Endothelial cell (in vitro differentiated cells): Measurements from ENCODE around the gene ATRX. TPM values are rescaled to one million over a fixed set of nuclear protein-coding genes. Genes with fewer than 3 reads are reported as not detected.
"Not testable (repeated sequence)": the region's sequence is repeated elsewhere in the genome, so short reads cannot be mapped to it uniquely, and the experiment has no call there.

Experiments
- DNase-seq: peaks from one replicate; pipeline ENCODE4 v3.0.0; 2021; ENCODE audit warnings: low spot score
- H3K27ac Mint-ChIP-seq: one replicate; pipeline ENCODE4 v1.8.0; 2021; ENCODE audit warnings: mixed read lengths, inconsistent platforms; ENCODE audit not compliant: unreplicated experiment
- H3K27me3 Mint-ChIP-seq: one replicate; pipeline ENCODE4 v1.8.0; 2021; ENCODE audit warnings: mild to moderate bottlenecking, moderate library complexity, mixed read lengths, inconsistent platforms; ENCODE audit not compliant: unreplicated experiment
- H3K36me3 Mint-ChIP-seq: one replicate; pipeline ENCODE4 v1.8.0; 2021; ENCODE audit warnings: mild to moderate bottlenecking, low read depth, mixed read lengths, inconsistent platforms; ENCODE audit not compliant: unreplicated experiment
- H3K4me1 Mint-ChIP-seq: one replicate; pipeline ENCODE4 v1.8.0; 2021; ENCODE audit warnings: mild to moderate bottlenecking, mixed read lengths, inconsistent platforms; ENCODE audit not compliant: unreplicated experiment
- H3K4me3 Mint-ChIP-seq: one replicate; pipeline ENCODE4 v1.8.0; 2021; ENCODE audit warnings: mild to moderate bottlenecking, mixed read lengths, inconsistent platforms; ENCODE audit not compliant: unreplicated experiment
- H3K9me3 Mint-ChIP-seq: one replicate; pipeline ENCODE4 v1.8.0; 2021; ENCODE audit warnings: mixed read lengths, inconsistent platforms; ENCODE audit not compliant: unreplicated experiment
- total RNA-seq: library from RNA; stranded (reverse); fragmentation: NEBNext Ultra II Directional; extraction: Animal tissue kit (Norgen Biotek cat#: 25700); gene quantifications from one replicate; pipeline ENCODE4 v1.2.1, GENCODE V29; 2021; ENCODE audit not compliant: unreplicated experiment
- TF ChIP-seq, protein P1 (sequence below): fragments of 200-600 bp; sonication (generic); IDR thresholded peaks from one replicate; pipeline ENCODE4 v1.5.0; 2021; ENCODE audit warnings: antibody characterized with exemption; ENCODE audit not compliant: unreplicated experiment

ATRX gene
- total RNA-seq, 1 donor from 2014 or later: 112 TPM

- Mint-ChIP-seq H3K9me3 (no peaks in the 10 kb centered on the region), H3K36me3 (no peaks in the 10 kb centered on the region), H3K27ac (peak overlapping the region; percentile 58), H3K4me3 (no peak overlapping the region), H3K4me1 (peaks cover 10% of the 10 kb centered on the region), H3K27me3 (peaks cover 2% of the 10 kb centered on the region)
- no peak for DNase-seq
- TF ChIP-seq, protein P1, sequence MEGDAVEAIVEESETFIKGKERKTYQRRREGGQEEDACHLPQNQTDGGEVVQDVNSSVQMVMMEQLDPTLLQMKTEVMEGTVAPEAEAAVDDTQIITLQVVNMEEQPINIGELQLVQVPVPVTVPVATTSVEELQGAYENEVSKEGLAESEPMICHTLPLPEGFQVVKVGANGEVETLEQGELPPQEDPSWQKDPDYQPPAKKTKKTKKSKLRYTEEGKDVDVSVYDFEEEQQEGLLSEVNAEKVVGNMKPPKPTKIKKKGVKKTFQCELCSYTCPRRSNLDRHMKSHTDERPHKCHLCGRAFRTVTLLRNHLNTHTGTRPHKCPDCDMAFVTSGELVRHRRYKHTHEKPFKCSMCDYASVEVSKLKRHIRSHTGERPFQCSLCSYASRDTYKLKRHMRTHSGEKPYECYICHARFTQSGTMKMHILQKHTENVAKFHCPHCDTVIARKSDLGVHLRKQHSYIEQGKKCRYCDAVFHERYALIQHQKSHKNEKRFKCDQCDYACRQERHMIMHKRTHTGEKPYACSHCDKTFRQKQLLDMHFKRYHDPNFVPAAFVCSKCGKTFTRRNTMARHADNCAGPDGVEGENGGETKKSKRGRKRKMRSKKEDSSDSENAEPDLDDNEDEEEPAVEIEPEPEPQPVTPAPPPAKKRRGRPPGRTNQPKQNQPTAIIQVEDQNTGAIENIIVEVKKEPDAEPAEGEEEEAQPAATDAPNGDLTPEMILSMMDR: no peak
These were observed 6.3 kb downstream of the ATRX start for GRCh38 chrX:77779695-77780094.

DNA sequence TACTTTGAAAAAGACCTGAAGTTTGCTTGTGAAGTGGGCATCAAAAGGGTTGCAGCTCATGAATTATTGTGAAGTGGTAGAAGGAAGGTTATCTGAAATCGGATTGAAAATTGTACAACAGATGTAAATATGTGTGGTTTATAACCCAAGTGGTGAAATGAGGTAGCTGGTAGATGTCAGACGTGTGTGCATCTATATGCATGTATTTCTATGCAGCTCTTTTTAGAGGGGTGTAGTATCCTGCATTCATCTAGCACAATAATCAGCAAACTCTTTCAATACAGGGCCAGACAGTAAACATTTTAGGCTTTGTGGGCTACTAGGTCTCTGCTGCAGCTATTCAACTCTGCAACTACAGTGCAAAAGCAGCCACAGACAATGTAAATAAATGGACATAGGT lies 9.4 kb downstream of the ATRX start:
- peaks cover 2% of the 10 kb centered on the region for H3K27me3 Mint-ChIP-seq
- no peak for DNase-seq
- H3K4me3 Mint-ChIP-seq: no peak overlapping the region

GRCh38 chrX:77771601-77772000 lies 14.4 kb downstream of the ATRX start:
- no peaks in the 10 kb centered on the region for H3K9me3 Mint-ChIP-seq
- no peaks in the 10 kb centered on the region for H3K36me3 Mint-ChIP-seq
- TF ChIP-seq, protein P1: no peak
- H3K27ac Mint-ChIP-seq: no peak overlapping the region
- H3K27me3 Mint-ChIP-seq: no peaks in the 10 kb centered on the region
- no peak for DNase-seq
- H3K4me3 Mint-ChIP-seq: no peak overlapping the region
- H3K4me1 Mint-ChIP-seq: no peaks in the 10 kb centered on the region

More for the DNA sequence above, 9.4 kb downstream of the ATRX start:
- TF ChIP-seq, protein P1: no peak
- Mint-ChIP-seq H3K27ac (peak overlapping the region; percentile 64), H3K9me3 (no peaks in the 10 kb centered on the region), H3K36me3 (no peaks in the 10 kb centered on the region), H3K4me1 (peaks cover 10% of the 10 kb centered on the region)

GRCh38 chrX:77768787-77769186 lies 17.2 kb downstream of the ATRX start:
- Mint-ChIP-seq H3K27ac (no peak overlapping the region), H3K36me3 (no peaks in the 10 kb centered on the region), H3K9me3 (no peaks in the 10 kb centered on the region)

GRCh38 chrX:77766212-77766611 lies 19.8 kb downstream of the ATRX start:
- not testable (repeated sequence) for H3K4me3 Mint-ChIP-seq, H3K27me3 Mint-ChIP-seq, H3K4me1 Mint-ChIP-seq

More at GRCh38 chrX:77768787-77769186, 17.2 kb downstream of the ATRX start:
- Mint-ChIP-seq H3K4me1 (no peaks in the 10 kb centered on the region), H3K27me3 (no peaks in the 10 kb centered on the region), H3K4me3 (no peak overlapping the region)
- TF ChIP-seq, protein P1: no peak
- no peak for DNase-seq

DNA sequence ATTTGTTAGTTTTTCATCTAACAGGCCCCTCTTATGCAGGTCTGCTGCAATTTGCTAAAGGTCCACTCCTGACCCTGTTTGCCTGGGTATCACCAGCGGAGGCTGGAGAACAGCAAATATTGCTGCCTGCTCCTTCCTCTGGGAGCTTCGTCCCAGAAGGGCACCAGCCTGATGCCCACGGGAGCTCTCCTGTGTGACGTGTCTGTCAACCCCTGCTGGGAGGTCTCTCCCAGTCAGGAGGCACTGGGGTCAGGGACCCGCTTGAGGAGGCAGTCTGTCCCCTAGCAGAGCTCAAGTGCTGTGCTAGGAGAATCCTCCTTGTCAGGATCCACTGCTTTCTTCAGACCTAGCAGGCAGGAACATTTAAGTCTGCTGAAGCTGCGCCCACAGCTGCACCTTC lies 30.5 kb downstream of the ATRX start:
- Mint-ChIP-seq H3K36me3 (peaks cover 6% of the 10 kb centered on the region), H3K4me3 (no peak overlapping the region), H3K4me1 (peaks cover 3% of the 10 kb centered on the region), H3K27me3 (peaks cover 4% of the 10 kb centered on the region), H3K9me3 (no peaks in the 10 kb centered on the region), H3K27ac (no peak overlapping the region)
- TF ChIP-seq, protein P1: no peak
- DNase-seq: no peak

More at GRCh38 chrX:77766212-77766611, 19.8 kb downstream of the ATRX start:
- DNase-seq, H3K9me3 Mint-ChIP-seq, H3K27ac Mint-ChIP-seq, H3K36me3 Mint-ChIP-seq: not testable (repeated sequence)

DNA sequence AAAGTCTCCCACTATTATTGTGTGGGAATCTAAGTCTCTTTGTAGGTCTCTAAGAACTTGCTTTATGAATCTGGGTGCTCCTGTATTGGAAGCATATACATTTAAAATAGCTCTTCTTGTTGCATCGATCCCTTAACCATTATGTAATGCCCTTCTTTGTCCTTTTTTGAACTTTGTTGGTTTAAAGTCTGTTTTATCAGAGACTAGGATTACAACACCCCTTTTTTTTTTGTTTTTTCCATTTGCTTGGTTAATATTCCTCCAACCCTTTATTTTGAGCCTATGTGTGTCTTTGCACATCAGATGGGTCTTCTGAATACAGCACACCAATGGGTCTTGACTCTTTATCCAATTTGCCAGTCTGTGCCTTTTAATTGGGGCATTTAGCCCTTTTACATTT lies 32.1 kb downstream of the ATRX start:
- DNase-seq, H3K27ac Mint-ChIP-seq, H3K4me1 Mint-ChIP-seq, H3K27me3 Mint-ChIP-seq, H3K36me3 Mint-ChIP-seq, H3K9me3 Mint-ChIP-seq, H3K4me3 Mint-ChIP-seq: not testable (repeated sequence)
